GM23248 (cell line): ENCODE measurements around the gene TCF4.

Experiments used
- EZH2 ChIP-seq: fragments of 200-600 bp; sonication (generic); IDR thresholded peaks from 2 replicates; pipeline ENCODE4 v1.6.1; 2018; ENCODE audit warnings: antibody characterized with exemption, mild to moderate bottlenecking; ENCODE audit not compliant: insufficient read depth, poor library complexity, severe bottlenecking
- EZH2phosphoT487 ChIP-seq: fragments of 200-600 bp; sonication (generic); IDR thresholded peaks from 2 replicates; pipeline ENCODE4 v1.6.1; 2018; ENCODE audit warnings: antibody characterized with exemption, moderate library complexity, mild to moderate bottlenecking, low read depth; ENCODE audit not compliant: insufficient read depth

DNA sequence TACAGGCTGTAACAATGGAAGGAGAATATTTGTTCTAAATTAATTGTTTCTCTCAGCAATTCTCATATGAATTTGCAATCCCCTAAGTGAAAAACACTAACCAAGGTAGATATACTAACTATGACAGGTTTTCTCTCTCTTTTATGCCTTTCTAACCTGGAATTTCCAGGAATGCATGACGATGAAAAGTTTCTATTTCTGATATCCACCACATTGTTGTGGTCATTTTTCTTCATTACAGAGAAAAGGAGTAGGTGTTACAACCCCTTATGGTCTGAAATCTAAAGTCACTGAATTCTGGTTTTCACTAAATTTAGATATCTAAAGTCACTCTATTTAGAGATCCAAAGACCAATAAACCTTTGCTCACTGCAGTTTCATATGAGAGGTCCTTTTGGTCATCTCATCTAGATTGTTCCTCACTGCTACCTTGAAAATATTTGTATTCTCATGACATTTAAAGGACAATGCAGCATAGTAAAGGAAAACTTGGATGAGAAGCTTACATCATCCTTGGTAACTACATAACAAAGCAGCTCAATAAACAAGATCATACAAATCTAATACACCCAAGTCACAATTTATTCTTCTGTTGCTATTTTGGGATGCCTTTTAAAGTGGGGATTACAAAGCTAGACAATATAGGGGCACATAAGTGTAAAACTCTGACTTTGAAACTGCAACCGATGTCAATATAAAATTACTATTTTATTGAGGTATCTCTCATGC, 85.8 kb downstream of the TCF4 start:
- TF ChIP-seq EZH2phosphoT487 (no peak), EZH2 (no peak)
